Activated CD4-positive, alpha-beta T cell treated with anti-CD3 and anti-CD28 coated beads for 1 hour (primary cell): ENCODE results near the gene MTARC1.
A peak's percentile ranks its signal among the peaks of the same experiment; 100 is the strongest.

ENCODE experiments used
- DNase-seq: peaks from one replicate; pipeline ENCODE4 v3.0.0-alpha.2; 2020

The MTARC1 gene

DNA sequence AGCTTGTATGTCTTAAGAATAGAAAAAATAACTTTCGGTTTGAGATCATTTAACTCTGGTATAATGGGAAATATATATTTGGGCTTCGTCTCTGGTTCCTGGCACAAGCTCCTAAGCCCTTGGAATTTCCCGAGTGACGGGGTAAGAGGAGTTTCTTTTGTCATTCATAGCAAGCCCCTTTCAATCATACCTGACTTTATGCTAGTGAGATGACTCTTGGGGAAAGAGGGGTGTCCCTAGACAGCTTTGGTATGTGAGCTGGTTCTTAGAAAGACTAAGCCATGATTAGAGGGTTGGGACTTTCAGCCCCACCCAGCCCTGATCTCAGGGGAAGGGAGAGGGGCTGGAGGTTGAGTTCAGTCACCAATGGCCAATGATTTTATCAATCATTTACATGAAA lies 13.9 kb upstream of the MTARC1 start:
- no peak for DNase-seq

DNA sequence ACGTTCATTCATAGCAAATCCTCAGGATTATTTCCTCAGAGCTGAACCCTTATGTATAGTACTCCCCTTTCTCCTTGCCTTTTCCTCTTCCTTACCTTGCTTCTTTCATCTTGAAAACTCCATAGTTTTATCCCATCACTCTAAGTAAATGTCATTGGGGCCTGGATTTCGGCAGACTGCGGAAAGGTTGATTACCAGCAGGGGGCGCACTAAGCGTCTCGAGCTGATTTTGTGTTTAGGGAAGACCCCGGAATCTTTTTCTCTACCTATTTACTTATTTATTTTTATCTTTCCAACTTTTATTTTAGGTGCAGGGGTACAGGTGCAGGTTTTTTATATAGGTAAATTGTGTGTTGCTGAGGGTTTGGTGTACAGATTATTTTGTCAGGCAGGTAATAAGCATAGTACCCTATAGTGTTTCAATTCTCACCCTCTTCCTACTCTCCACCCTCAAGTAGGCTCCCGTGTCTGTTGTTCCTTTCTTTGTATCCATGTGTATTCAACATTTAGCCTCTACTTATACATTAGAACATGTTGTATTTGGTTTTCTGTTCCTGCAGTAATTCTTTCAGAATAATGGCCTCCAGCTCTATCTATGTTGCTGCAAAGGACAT lies 11.4 kb upstream of the MTARC1 start:
- no peak for DNase-seq

DNA sequence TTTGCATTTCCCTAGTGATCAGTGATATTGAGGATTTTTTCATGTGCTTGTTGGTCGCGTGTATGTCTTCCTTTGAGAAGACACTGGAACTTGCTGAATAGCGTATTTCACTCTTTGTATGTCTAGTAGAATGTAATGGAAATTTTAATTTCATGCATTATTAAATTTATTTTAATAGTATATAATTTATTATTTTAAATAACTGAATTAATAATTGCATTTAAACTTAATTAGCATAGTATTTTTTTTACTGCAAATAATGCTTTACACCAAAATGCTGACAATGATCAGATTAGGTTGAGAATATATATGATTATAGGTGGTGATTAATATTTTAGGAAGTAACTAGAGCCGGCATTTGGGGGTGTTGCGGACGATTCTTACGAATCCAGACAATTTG lies 10.5 kb upstream of the MTARC1 start:
- no peak for DNase-seq

- DNase-seq, result peak; percentile 40
Measured at GRCh38 chr1:220776720-220777326, 9.9 kb upstream of the MTARC1 start.

DNA sequence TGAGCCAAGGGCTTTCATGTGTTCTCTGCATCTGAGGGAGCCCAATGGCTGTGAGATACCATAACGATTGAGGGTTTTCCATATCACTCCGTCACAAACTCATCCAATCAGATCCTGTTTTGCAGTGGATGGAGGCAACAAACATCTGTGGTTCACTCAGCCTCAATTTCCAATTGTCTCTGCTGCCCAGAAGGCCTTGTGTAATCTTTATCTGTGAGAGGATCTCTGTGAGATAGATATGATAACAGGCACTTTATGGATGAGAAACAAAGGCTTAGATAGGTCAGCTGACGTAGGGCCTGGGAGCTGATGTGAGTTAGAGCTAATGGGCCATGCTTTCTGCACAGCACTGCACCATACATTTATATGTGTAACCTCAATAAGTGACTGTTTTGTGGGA lies 3.3 kb upstream of the MTARC1 start:
- no peak for DNase-seq

DNA sequence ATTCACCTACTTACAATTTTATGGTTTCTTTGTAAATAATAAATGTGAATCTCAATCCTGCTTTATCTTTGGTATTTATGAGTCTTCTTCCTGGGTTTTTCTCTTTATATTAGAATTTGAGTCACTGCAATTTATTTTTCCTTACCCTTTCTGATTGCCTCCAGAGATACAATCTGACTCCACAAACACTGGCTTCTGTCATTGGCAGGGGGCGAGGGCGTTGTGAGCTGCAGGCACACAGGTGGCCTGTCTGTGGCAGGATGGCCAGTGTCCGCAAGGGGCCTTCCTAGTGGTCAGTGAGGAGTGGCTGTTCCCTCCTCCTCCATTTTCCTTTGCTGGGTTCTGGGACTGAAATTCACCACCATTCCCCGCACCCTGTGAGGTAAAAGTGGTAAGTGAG lies 2.0 kb upstream of the MTARC1 start:
- no peak for DNase-seq

DNA sequence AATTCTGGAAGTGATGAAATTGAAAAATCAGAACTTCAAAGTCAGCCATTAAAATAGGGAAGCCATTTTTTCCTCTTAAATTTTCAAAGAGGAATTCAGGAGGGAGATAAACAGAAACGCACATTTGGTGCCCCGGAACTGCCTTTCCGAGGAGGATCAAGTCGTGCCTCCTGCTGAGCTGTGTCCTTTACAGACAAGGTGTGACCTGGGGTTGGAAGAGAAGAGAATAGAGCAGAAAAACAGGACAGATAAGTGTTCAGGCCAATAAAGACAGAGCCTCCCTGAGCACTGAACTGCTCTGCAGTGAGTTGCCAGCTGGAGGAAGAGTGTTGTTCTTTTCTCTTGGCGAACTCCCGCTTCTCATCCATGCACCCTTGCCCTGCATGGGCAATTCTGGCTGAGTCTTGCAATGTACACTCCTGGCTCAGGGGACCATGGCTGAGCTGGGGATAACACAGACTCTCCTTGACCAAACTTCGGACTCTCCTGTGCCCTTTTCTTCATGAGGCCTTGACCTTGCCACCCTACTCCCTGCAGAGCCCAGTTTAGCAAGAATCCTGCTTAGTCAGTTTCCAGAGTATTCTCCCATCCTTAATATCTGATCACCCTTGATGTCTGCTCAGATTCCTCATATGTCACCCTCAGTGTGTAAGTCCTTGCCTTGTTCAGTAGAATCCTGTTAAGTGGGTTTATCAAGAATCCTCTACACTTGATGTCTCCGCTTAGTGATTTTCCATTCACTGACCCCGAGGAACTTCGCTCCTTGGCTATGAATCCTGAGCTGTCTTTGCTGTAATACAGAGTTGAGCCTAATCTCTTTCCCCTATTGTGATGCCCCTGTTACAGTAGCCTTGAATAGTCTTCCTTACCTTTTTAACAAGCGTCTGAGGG lies 1.3 kb upstream of the MTARC1 start:
- no peak for DNase-seq

DNA sequence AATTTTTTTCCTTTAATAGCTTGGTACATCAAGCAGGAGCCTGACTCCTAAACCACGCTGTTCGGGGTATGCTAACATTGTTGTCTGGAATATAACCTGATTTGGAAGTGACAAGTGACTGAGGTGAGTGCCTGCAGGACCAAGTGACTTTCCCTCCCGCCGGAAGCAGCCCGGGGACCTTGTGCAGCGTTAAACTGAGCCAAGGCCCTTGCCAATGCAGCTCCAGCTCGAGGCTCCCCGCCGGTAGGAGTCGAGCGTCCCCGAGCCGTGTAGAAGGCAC lies 716 bp upstream of the MTARC1 start:
- no peak for DNase-seq

- no peak for DNase-seq
Measured at GRCh38 chr1:220787069-220787619, 431 bp downstream of the MTARC1 start.

GRCh38 chr1:220788900-220789299 lies 2.2 kb downstream of the MTARC1 start:
- DNase-seq, result no peak

DNA sequence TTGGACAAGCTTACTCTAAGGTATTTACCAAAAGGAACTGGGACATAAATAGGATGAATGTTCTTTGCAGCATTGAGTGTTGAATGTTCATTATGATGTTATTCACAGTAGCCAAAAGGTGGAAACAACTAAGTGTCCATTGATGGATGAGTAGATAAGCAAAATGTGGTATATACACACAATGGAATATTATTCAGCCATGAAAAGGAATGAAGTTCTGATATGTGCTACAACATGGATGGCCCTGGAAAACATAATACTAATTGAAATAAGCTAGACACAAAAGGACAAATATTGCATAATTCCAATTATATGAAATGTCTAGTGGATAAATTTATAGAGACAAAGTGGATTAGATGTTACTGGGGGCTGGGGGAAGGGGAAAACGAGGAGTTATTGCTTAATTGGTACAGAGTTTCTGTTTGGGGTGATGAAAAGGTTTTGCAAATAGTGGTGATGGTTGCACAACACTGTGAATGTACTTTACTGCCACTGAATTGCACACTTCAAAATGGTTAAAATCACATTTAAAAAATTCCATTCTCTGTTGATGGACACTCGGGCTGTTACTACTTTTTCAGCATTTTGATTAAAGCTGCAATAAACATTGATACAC lies 2.9 kb downstream of the MTARC1 start:
- DNase-seq, result no peak

- DNase-seq, result no peak
Measured at GRCh38 chr1:220791285-220791684, 4.6 kb downstream of the MTARC1 start.

GRCh38 chr1:220791956-220792355 lies 5.2 kb downstream of the MTARC1 start:
- no peak for DNase-seq

- DNase-seq, result no peak
Measured at GRCh38 chr1:220796530-220796929, 9.8 kb downstream of the MTARC1 start.

DNA sequence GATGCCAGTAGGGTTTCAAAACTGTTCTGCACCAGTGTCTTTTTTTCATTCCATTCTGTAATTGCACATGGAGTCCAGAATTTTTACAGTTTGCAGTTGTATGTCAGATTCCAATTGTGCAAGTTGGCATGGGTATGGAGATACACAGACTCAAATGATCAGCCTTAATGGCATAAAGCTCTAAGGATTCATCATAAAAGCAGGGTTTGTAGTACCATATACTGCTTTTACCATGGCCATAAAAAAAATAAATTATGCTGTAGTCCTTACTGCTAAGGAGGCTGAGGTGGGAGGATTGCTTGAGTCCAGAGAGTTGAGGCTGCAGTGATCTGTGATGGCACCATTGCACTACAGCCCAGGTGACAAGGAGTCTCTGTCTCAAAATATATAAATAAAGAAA lies 10.3 kb downstream of the MTARC1 start:
- DNase-seq, result no peak

DNA sequence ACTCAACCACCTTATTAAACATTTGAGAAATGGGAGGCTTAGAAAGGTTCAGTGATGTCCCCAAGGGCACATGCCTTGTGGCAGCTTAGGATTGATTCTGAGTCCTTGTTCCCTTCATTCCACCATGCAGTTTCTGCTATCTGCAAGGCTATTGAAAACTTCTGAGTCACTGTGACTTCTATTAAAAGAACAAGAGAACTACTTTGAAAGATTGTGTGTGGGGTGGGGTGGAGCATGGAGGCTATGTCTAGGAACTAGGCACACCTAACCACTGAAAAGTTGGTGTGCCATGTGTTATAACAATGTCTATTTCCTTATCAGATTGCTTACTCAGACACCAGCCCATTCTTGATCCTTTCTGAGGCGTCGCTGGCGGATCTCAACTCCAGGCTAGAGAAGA lies 10.8 kb downstream of the MTARC1 start:
- no peak for DNase-seq

DNA sequence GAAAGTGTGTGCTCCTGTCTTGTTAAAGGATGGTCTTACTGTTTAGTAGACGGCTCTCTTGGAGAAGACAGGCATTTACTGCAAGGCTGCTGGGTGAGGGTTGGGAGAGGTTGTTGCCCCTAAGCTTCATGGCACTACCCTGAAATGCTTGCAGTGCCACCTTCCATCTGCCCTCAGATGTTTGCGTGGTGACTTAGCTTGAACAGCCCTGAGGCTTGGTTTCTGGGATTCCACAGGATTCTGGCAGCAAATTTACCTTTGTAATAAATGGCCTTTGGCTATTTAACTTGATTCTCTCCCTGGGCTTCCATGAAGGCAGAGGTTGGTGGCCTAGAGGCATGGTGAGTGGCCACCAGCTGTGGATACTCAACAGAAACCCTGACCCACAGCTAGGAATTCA lies 11.6 kb downstream of the MTARC1 start:
- DNase-seq, result no peak

GRCh38 chr1:220800262-220800661 lies 13.5 kb downstream of the MTARC1 start:
- DNase-seq, result no peak

DNA sequence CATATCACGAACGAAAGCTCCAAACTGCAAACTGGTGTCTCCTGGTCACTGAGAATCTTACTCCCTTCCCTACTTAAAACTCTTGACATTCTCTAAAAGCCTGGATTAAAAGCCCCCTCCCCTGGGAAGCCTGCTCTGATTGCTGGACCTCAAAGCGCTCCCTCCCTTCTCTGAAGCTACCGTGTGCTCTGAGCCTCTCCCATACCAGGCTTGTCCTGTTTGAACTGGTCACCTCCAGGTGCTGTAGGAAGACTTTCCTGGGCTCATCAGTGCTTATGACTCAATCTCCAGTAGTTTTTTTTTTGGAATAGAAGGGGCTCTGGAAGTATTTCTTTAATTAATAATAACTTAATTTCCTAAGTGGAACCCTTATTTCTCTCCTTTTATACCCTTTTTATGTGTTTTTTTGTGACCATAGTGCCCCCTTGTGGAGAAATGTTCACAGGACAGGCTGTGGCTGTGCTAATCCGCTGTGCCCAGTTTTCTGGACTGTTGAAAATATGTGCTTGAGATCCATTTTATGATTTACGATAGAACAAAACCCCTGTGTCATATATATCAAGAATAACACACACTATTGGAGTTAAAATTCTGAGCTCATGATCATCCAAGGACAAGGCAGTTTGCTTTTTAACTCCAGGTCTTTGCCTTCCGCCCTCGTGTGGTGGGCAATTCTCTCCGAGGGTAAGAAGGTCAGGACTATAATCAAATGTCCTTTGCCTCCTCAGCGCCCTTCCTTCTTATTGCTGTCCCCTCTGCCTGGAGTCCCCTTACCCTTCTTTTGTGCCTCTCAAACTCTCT lies 16.9 kb downstream of the MTARC1 start:
- no peak for DNase-seq

DNA sequence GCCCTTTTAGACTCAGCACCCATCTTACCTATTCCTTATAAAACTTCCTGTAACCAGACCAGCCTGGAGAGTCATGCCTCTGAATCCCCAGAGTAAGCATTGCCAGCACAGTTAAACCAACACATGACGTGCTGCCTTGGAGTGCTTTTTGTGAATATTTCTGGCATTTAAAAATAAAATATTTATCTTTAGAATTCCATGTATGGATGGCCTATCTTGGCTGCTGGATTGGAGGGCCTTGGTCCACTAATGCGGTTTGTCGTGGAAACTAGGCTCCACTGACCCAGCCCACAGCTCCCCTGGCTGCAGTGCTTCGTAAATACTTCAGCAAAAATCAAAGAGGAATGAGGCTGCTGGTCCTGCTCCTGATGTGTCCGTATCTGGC lies 17.5 kb downstream of the MTARC1 start:
- DNase-seq, result no peak

- DNase-seq, result no peak
Measured at GRCh38 chr1:220806408-220806807, 19.7 kb downstream of the MTARC1 start.

DNA sequence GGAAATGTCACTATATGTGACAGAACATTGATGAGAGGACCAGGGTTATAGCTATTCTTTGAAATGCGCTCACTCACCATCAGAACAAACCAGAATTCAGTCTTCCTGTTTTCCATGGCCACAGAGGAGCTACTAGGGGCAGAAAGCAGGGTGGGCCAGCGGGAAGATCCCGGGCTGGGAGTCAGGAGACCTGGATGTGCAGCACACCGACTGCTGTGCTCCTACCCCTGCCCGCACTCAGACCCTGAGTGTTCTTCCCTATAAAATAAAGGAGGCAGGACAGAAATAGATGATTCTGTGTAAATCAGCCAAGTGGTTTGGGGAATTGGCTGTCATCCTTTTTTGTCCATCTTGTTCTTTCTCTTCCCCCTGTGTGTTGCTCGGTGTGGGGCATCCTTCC lies 21.0 kb downstream of the MTARC1 start:
- no peak for DNase-seq
